NB4 (cell line): ENCODE measurements around the gene B3GALNT2.

Experiments used
- CTCF ChIP-seq: IDR thresholded peaks from one replicate; pipeline ENCODE4 v1.5.1; 2012; ENCODE audit warnings: low read depth, low read length
- POLR2A ChIP-seq: IDR thresholded peaks from 2 replicates; pipeline ENCODE4 v1.6.1; 2011; ENCODE audit warnings: mild to moderate bottlenecking; ENCODE audit not compliant: insufficient read length; ENCODE audit errors: extremely low read depth

GRCh38 chr1:235525314-235525713, 21.1 kb upstream of the B3GALNT2 start:
- TF ChIP-seq POLR2A, result no peak
- no peak for TF ChIP-seq CTCF
